Liver (tissue), 9 donors: ENCODE data around the gene TNFSF13. TPM values are rescaled to one million over a fixed set of nuclear protein-coding genes. Genes with fewer than 3 reads are reported as not detected.

ENCODE experiments used
- DNase-seq: peaks from one replicate; pipeline ENCODE4 v3.0.0-alpha.2; 2017; ENCODE audit warnings: low spot score
- H3K27ac ChIP-seq, 2 donors: one replicate each; pipeline ENCODE4 v1.7.0; 2013; ENCODE audit warnings: inconsistent platforms in 2 of 2, low read length in 2 of 2, control low read depth in 1 of 2, low read depth in 1 of 2, mild to moderate bottlenecking in 1 of 2
- H3K27me3 ChIP-seq, 4 donors: one replicate each; pipeline versions ENCODE4 v1.6.1 to v1.7.0; 2013; ENCODE audit warnings: low read length in 3 of 4, inconsistent platforms in 1 of 4, mild to moderate bottlenecking in 1 of 4, moderate library complexity in 1 of 4; ENCODE audit not compliant: control insufficient read depth in 4 of 4, insufficient read depth in 4 of 4
- H3K36me3 ChIP-seq, 4 donors: one replicate each; pipeline versions ENCODE4 v1.6.1 to v1.7.0; 2013; ENCODE audit warnings: low read length in 3 of 4, mild to moderate bottlenecking in 3 of 4, low read depth in 1 of 4, moderate library complexity in 1 of 4; ENCODE audit not compliant: control insufficient read depth in 4 of 4, insufficient read depth in 3 of 4
- H3K4me1 ChIP-seq, 4 donors: one replicate each; pipeline versions ENCODE4 v1.6.1 to v1.7.0; 2013; ENCODE audit warnings: low read length in 3 of 4, mild to moderate bottlenecking in 3 of 4, moderate library complexity in 1 of 4; ENCODE audit not compliant: control insufficient read depth in 4 of 4, insufficient read depth in 4 of 4
- H3K4me3 ChIP-seq, 3 donors: one replicate each; pipeline versions ENCODE4 v1.6.1 to v1.7.0; 2013; ENCODE audit warnings: low read length in 3 of 3, control low read depth in 1 of 3, low read depth in 1 of 3, mild to moderate bottlenecking in 1 of 3
- H3K9ac ChIP-seq, 2 donors: one replicate each; pipeline ENCODE4 v1.7.0; 2013; ENCODE audit warnings: low read length in 2 of 2, mild to moderate bottlenecking in 2 of 2, moderate library complexity in 2 of 2, control low read depth in 1 of 2, low read depth in 1 of 2
- H3K9me3 ChIP-seq, 4 donors: one replicate each; pipeline versions ENCODE4 v1.6.1 to v1.7.0; 2013; ENCODE audit warnings: low read length in 3 of 4; ENCODE audit not compliant: control insufficient read depth in 4 of 4
- EGR1 ChIP-seq, 2 donors: IDR thresholded peaks; 2 replicates each; pipeline ENCODE4 v1.6.1; 2016 to 2018; ENCODE audit warnings: antibody characterized with exemption in 2 of 2, low read depth in 2 of 2
- FOXA1 ChIP-seq: IDR thresholded peaks from 2 replicates; pipeline ENCODE4 v1.6.1; 2016; ENCODE audit warnings: antibody characterized with exemption
- FOXA2 ChIP-seq: IDR thresholded peaks from 2 replicates; pipeline ENCODE4 v1.6.1; 2016; ENCODE audit warnings: antibody characterized with exemption
- GABPA ChIP-seq, 2 donors: IDR thresholded peaks in 1 of 2; conservative IDR thresholded peaks in 1 of 2; 2 replicates each; pipeline ENCODE4 v1.6.1; 2016; ENCODE audit warnings: antibody characterized with exemption in 2 of 2, mild to moderate bottlenecking in 1 of 2, moderate library complexity in 1 of 2
- HNF4A ChIP-seq, 2 donors: conservative IDR thresholded peaks; 2 replicates each; pipeline ENCODE4 v1.6.1; 2016; ENCODE audit warnings: antibody characterized with exemption in 2 of 2, mild to moderate bottlenecking in 2 of 2
- HNF4G ChIP-seq: IDR thresholded peaks from 2 replicates; pipeline ENCODE4 v1.6.1; 2016; ENCODE audit warnings: antibody characterized with exemption
- JUND ChIP-seq, 2 donors: IDR thresholded peaks; 2 replicates each; pipeline ENCODE4 v1.6.1; 2016; ENCODE audit warnings: antibody characterized with exemption in 2 of 2
- NR2F2 ChIP-seq: IDR thresholded peaks from 2 replicates; pipeline ENCODE4 v1.6.1; 2016; ENCODE audit warnings: antibody characterized with exemption
- RAD21 ChIP-seq, 2 donors: IDR thresholded peaks; 2 replicates each; pipeline ENCODE4 v1.6.1; 2016; ENCODE audit warnings: antibody characterized with exemption in 2 of 2, mild to moderate bottlenecking in 2 of 2
- RXRA ChIP-seq, 2 donors: IDR thresholded peaks; 2 replicates each; pipeline ENCODE4 v1.6.1; 2017 to 2018; ENCODE audit warnings: antibody characterized with exemption in 2 of 2, mild to moderate bottlenecking in 1 of 2
- SP1 ChIP-seq: IDR thresholded peaks from 2 replicates; pipeline ENCODE4 v1.6.1; 2018; ENCODE audit warnings: antibody characterized with exemption, mild to moderate bottlenecking
- TAF1 ChIP-seq: conservative IDR thresholded peaks from 2 replicates; pipeline ENCODE4 v1.6.1; 2016; ENCODE audit warnings: antibody characterized with exemption, mild to moderate bottlenecking
- YY1 ChIP-seq: IDR thresholded peaks from 2 replicates; pipeline ENCODE4 v1.6.1; 2016; ENCODE audit warnings: antibody characterized with exemption, mild to moderate bottlenecking
- WGBS: extraction: QIAGEN DNeasy Blood & Tissue Kit; methylation state at CpG from one replicate; pipeline ENCODE4 v1.1.7; 2013; 5-methylcytosine and 5-hydroxymethylcytosine counted together
- polyA plus RNA-seq, 2 donors: library from polyadenylated mRNA; stranded (reverse) in 1 of 2; unstranded in 1 of 2; fragments of 200-250 nt in 1 of 2; fragments of >200 nt in 1 of 2; fragmentation: Nextera tagmentation in 1 of 2; extraction: Ambion mirVana in 1 of 2; gene quantifications; one replicate each; pipeline versions ENCODE4 v1.2.1 to v1.2.3, GENCODE V29; 2013 to 2015
- total RNA-seq, 2 donors: library from RNA; depleted of rRNA; stranded (reverse); fragments of >200 nt; gene quantifications; one replicate each; pipeline ENCODE4 v1.2.3, GENCODE V29; 2014
- TF ChIP-seq, protein P1 (sequence below): IDR thresholded peaks from 2 replicates; pipeline ENCODE4 v1.6.1; 2016; ENCODE audit warnings: antibody characterized with exemption
- TF ChIP-seq, protein P2 (sequence below): fragments of 150-350 bp; IDR thresholded peaks from 2 replicates; pipeline ENCODE4 v1.5.1; 2017; ENCODE audit warnings: improper control_type of control experiment, low read depth, low read length; ENCODE audit not compliant: missing input control
- TF ChIP-seq, protein P3 (sequence below): IDR thresholded peaks from 2 replicates; pipeline ENCODE4 v1.6.1; 2016; ENCODE audit warnings: antibody characterized with exemption, mild to moderate bottlenecking
- TF ChIP-seq, protein P4 (sequence below): IDR thresholded peaks from 2 replicates; pipeline ENCODE4 v1.6.1; 2016; ENCODE audit warnings: antibody characterized with exemption
- donor health status: healthy.
- donor health status: healthy.
- donor health status: healthy.
- donor health status: healthy.
- donor health status: healthy.

The TNFSF13 gene
- total and polyA plus RNA-seq, 4 donors, result 1.4 to 9.3 (median 4.5) TPM

DNA sequence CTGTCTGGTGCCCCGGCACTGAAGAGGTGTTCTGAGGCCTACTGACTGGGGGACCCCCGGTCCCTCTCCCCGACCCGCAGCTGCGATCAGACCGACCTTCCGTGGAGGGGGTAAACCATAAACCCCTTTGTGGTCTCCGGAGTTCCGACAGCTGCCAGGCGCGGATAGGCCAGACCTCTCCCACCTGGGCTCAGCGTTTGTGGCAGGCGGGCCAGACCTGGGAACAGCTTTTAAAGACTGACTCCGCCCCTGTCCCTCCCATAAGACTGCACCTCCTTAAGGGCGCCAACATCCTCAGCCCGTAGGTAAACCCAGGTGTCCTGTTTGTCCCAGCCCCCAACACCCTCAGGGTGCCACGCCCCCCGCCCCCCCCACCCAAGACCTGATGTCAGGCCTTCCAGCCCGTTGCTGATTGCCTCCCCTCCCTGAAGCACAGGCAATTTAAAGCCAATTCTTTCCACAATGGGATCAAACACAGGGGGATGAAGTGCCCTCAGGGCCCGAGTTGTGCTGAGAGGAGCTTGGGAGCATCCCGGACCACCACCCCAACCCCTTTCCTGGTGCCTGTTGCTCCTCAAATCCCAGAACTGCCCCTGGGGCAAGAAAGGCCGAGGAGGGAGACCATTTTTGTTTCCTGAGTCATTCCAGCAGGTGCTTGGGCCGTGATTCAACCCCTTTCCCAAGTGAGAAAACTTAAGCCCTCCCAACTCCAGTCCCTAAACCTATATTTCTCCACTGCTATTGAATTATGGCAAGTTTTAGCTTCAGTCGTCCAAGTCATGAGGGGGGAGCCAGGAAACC is 31.5 kb downstream of the TNFSF13 start, which contains the start of gene SOX15:
Gene SOX15 (minus strand): TSS at position 204 of the 801 bp plus-strand sequence. CDS start 418 bp downstream, outside the sequence.
- no peak for DNase-seq
- WGBS, result 78% methylated on average over 24 of the region's 24 CpGs
- Histone ChIP-seq H3K27me3 (no peaks in the 10 kb centered on the region), H3K27ac (no peak within 1 kb of the TSS), H3K9ac (no peak within 1 kb of the TSS), H3K4me1 (peaks cover 0 to 8% (median under 1%) of the 10 kb centered on the region in 4 donors), H3K4me3 (no peak within 1 kb of the TSS), H3K9me3 (no peaks in the 10 kb centered on the region), H3K36me3 (peaks cover 24 to 56% (median 38%) of the 10 kb centered on the region in 4 donors)
- no peak for TF ChIP-seq JUND (IDR thresholded peaks at IDR 0.05)
- TF ChIP-seq, protein P1, sequence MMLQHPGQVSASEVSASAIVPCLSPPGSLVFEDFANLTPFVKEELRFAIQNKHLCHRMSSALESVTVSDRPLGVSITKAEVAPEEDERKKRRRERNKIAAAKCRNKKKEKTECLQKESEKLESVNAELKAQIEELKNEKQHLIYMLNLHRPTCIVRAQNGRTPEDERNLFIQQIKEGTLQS, result no peak
- no peak for TF ChIP-seq GABPA (IDR thresholded peaks at IDR 0.05 in 1 of 2, conservative IDR thresholded peaks at IDR 0.05 in 1 of 2)
- no peak for TF ChIP-seq NR2F2
- TF ChIP-seq, protein P2, sequence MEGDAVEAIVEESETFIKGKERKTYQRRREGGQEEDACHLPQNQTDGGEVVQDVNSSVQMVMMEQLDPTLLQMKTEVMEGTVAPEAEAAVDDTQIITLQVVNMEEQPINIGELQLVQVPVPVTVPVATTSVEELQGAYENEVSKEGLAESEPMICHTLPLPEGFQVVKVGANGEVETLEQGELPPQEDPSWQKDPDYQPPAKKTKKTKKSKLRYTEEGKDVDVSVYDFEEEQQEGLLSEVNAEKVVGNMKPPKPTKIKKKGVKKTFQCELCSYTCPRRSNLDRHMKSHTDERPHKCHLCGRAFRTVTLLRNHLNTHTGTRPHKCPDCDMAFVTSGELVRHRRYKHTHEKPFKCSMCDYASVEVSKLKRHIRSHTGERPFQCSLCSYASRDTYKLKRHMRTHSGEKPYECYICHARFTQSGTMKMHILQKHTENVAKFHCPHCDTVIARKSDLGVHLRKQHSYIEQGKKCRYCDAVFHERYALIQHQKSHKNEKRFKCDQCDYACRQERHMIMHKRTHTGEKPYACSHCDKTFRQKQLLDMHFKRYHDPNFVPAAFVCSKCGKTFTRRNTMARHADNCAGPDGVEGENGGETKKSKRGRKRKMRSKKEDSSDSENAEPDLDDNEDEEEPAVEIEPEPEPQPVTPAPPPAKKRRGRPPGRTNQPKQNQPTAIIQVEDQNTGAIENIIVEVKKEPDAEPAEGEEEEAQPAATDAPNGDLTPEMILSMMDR, result no peak
- TF ChIP-seq RXRA (IDR thresholded peaks at IDR 0.05), result no peak
- no peak for TF ChIP-seq HNF4A (conservative IDR thresholded peaks at IDR 0.05)
- no peak for TF ChIP-seq HNF4G
- TF ChIP-seq FOXA1, result no peak
- no peak for TF ChIP-seq TAF1

DNA sequence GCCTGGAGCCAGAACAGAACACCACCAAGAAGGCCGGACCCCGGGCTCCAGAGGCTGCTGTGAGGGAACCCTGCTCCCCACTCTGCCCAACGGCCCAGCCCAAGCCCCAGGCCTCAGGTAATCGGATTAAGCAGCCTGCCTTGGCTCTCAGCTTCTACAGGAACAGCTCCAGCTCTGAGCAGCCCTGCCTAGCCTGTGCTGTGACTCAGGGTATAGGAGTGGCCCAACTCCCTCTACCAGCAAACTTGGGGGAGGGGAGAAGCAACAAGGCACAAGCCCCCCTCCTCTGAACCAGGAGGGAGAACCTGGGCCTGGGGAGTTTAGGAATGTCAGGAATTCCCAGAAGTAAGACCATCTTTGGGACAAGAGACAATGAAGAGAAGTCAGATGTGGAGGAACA is 32.2 kb downstream of the TNFSF13 start:
- WGBS, result 88% methylated on average over 4 of the region's 4 CpGs
- Histone ChIP-seq H3K9me3 (no peaks in the 10 kb centered on the region), H3K36me3 (peaks cover 24 to 63% (median 42%) of the 10 kb centered on the region in 4 donors), H3K9ac (no peak overlapping the region), H3K4me1 (peaks cover 0 to 5% (median 0%) of the 10 kb centered on the region in 4 donors), H3K27me3 (no peaks in the 10 kb centered on the region), H3K4me3 (no peak overlapping the region), H3K27ac (no peak overlapping the region)
- TF ChIP-seq HNF4A (conservative IDR thresholded peaks at IDR 0.05), result no peak
- TF ChIP-seq TAF1, result no peak
- TF ChIP-seq SP1, result no peak
- no peak for TF ChIP-seq RXRA (IDR thresholded peaks at IDR 0.05)
- no peak for TF ChIP-seq YY1
- no peak for TF ChIP-seq GABPA (IDR thresholded peaks at IDR 0.05 in 1 of 2, conservative IDR thresholded peaks at IDR 0.05 in 1 of 2)
- no peak for TF ChIP-seq EGR1 (IDR thresholded peaks at IDR 0.05; ENCODE audit: low read depth in 2 of 2)
- TF ChIP-seq FOXA2, result no peak
- TF ChIP-seq, protein P3, sequence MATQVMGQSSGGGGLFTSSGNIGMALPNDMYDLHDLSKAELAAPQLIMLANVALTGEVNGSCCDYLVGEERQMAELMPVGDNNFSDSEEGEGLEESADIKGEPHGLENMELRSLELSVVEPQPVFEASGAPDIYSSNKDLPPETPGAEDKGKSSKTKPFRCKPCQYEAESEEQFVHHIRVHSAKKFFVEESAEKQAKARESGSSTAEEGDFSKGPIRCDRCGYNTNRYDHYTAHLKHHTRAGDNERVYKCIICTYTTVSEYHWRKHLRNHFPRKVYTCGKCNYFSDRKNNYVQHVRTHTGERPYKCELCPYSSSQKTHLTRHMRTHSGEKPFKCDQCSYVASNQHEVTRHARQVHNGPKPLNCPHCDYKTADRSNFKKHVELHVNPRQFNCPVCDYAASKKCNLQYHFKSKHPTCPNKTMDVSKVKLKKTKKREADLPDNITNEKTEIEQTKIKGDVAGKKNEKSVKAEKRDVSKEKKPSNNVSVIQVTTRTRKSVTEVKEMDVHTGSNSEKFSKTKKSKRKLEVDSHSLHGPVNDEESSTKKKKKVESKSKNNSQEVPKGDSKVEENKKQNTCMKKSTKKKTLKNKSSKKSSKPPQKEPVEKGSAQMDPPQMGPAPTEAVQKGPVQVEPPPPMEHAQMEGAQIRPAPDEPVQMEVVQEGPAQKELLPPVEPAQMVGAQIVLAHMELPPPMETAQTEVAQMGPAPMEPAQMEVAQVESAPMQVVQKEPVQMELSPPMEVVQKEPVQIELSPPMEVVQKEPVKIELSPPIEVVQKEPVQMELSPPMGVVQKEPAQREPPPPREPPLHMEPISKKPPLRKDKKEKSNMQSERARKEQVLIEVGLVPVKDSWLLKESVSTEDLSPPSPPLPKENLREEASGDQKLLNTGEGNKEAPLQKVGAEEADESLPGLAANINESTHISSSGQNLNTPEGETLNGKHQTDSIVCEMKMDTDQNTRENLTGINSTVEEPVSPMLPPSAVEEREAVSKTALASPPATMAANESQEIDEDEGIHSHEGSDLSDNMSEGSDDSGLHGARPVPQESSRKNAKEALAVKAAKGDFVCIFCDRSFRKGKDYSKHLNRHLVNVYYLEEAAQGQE, result no peak
- TF ChIP-seq, protein P2, result no peak
- no peak for TF ChIP-seq HNF4G
- no peak for TF ChIP-seq JUND (IDR thresholded peaks at IDR 0.05)
- no peak for TF ChIP-seq FOXA1
- TF ChIP-seq, protein P1, result no peak
- no peak for TF ChIP-seq NR2F2
- TF ChIP-seq RAD21 (IDR thresholded peaks at IDR 0.05), result no peak
- TF ChIP-seq, protein P4, sequence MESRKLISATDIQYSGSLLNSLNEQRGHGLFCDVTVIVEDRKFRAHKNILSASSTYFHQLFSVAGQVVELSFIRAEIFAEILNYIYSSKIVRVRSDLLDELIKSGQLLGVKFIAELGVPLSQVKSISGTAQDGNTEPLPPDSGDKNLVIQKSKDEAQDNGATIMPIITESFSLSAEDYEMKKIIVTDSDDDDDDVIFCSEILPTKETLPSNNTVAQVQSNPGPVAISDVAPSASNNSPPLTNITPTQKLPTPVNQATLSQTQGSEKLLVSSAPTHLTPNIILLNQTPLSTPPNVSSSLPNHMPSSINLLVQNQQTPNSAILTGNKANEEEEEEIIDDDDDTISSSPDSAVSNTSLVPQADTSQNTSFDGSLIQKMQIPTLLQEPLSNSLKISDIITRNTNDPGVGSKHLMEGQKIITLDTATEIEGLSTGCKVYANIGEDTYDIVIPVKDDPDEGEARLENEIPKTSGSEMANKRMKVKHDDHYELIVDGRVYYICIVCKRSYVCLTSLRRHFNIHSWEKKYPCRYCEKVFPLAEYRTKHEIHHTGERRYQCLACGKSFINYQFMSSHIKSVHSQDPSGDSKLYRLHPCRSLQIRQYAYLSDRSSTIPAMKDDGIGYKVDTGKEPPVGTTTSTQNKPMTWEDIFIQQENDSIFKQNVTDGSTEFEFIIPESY, result no peak
- DNase-seq, result no peak
